Transverse colon (tissue), 4 donors: ENCODE data around the gene MEIKIN. TPM values are rescaled to one million over a fixed set of nuclear protein-coding genes. Genes with fewer than 3 reads are reported as not detected.
"Not testable (repeated sequence)": the region's sequence is repeated elsewhere in the genome, so short reads cannot be mapped to it uniquely, and the experiment has no call there.

Experiments
- DNase-seq: peaks from one replicate; pipeline ENCODE4 v3.0.0-alpha.2; 2019
- H3K27ac ChIP-seq, 4 donors: fragments of 200-600 bp; sonication (generic); 2 replicates each; pipeline ENCODE4 v1.5.1; 2016 to 2018; ENCODE audit warnings: inconsistent platforms in 4 of 4
- H3K27me3 ChIP-seq: fragments of 200-600 bp; sonication (generic); 2 replicates; pipeline ENCODE4 v1.5.1; 2017; ENCODE audit warnings: inconsistent platforms
- H3K36me3 ChIP-seq, 4 donors: fragments of 200-600 bp; sonication (generic); 2 replicates each; pipeline ENCODE4 v1.5.1; 2017 to 2019; ENCODE audit warnings: inconsistent platforms in 4 of 4
- H3K4me1 ChIP-seq, 4 donors: fragments of 200-600 bp; sonication (generic); 2 replicates each; pipeline ENCODE4 v1.5.1; 2017 to 2020; ENCODE audit warnings: inconsistent platforms in 4 of 4
- H3K4me3 ChIP-seq, 4 donors: fragments of 200-600 bp; sonication (generic); 1 replicate in 1 of 4; 2 replicates in 3 of 4; pipeline versions ENCODE4 v1.5.1 to v1.6.1; 2017 to 2019; ENCODE audit warnings: inconsistent platforms in 4 of 4
- H3K9me3 ChIP-seq, 2 donors: fragments of 200-600 bp; sonication (generic); 2 replicates each; pipeline ENCODE4 v1.5.1; 2017 to 2019; ENCODE audit warnings: inconsistent platforms in 2 of 2
- CTCF ChIP-seq, 5 experiments: fragments of 200-600 bp in 3 of 5; fragments of 450-650 bp in 2 of 5; sonication (generic) in 3 of 5; IDR thresholded peaks; 1 replicate in 2 of 5; 2 replicates in 3 of 5; pipeline ENCODE4 v1.5.1; 2016 to 2017; ENCODE audit warnings: antibody characterized with exemption in 5 of 5, inconsistent platforms in 3 of 5, mild to moderate bottlenecking in 2 of 5, moderate library complexity in 1 of 5
- EP300 ChIP-seq: sonication (generic); formaldehyde crosslinking; IDR thresholded peaks from one replicate; pipeline ENCODE4 v1.6.1; 2017; ENCODE audit warnings: antibody characterized with exemption, low read depth
- POLR2A ChIP-seq: fragments of 450-650 bp; IDR thresholded peaks from one replicate; pipeline ENCODE4 v1.6.1; 2016; ENCODE audit warnings: antibody characterized with exemption, mild to moderate bottlenecking, moderate library complexity
- POLR2AphosphoS5 ChIP-seq, 3 donors: sonication (generic); formaldehyde crosslinking; IDR thresholded peaks; one replicate each; pipeline ENCODE4 v1.6.1; 2016; ENCODE audit warnings: antibody characterized with exemption in 3 of 3
- WGBS, 2 donors: methylation state at CpG; one replicate each; pipeline ENCODE4 v1.1.5; 2018; ENCODE audit warnings: low coverage in 1 of 2; 5-methylcytosine and 5-hydroxymethylcytosine counted together
- in situ Hi-C, 4 donors: fragments of 200-750 bp; cut with MboI; loops; one replicate each; pipeline versions ENCODE4 v1.15.0 to v1.15.1; 2017; ENCODE audit warnings: low sequenced_read_pairs in 3 of 4, low pct_ligation_motif_present in 1 of 4, low pct_unique_long_range_greater_than_20kb in 1 of 4
- intact Hi-C: fragments of 100-400 bp; cut with DNase I; formaldehyde crosslinking; loops from one replicate; pipeline ENCODE4 v1.15.1; 2023; ENCODE audit warnings: low total_unique reads
- total RNA-seq, 4 donors: library from RNA; depleted of rRNA; stranded (reverse); fragments of >200 nt; gene quantifications; one replicate each; pipeline ENCODE4 v1.1.0, GENCODE V29; 2016

MEIKIN gene
- total RNA-seq, 4 donors from 2014 or later: not detected

DNA sequence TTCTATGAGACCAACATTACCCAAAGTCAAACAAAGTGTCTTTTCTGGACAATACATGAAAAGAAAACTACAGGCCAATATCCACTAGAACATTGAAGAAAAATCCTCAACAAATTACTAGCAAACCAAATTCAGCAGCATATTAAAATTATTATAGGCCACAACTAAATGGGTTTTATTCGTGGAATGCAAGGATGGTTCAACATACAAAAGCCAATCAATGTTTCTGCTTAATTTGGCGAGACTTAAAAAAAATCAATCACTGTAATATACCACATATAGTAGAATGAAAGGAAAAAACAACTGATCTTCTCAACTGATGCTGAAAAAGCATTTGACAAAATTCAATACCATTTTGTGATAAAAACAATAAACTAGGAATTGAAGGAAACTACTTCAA, 96.8 kb downstream of the MEIKIN start:
- in situ Hi-C loops (no loop called here), intact Hi-C loops (no loop called here)
- H3K27me3 ChIP-seq: no peaks in the 10 kb centered on the region
- no peak for DNase-seq
- peaks cover 20 to 24% of the 10 kb centered on the region in 2 donors for H3K9me3 ChIP-seq
- H3K4me1 ChIP-seq: no peaks in the 10 kb centered on the region
- H3K4me3 ChIP-seq: no peak overlapping the region
- TF ChIP-seq CTCF (IDR thresholded peaks at IDR 0.05) (no peak), POLR2A (no peak), POLR2AphosphoS5 (IDR thresholded peaks at IDR 0.05) (no peak), EP300 (no peak)
- no peaks in the 10 kb centered on the region for H3K36me3 ChIP-seq
- 58 to 77% methylated on average over 2 of the region's 2 CpGs for WGBS, 2 donors
- no peak overlapping the region for H3K27ac ChIP-seq

GRCh38 chr5:131846536-131846935, 98.9 kb downstream of the MEIKIN start:
- 13 to 58% methylated on average over 1 of the region's 1 CpG for WGBS, 2 donors

GRCh38 chr5:131845828-131846227, 99.6 kb downstream of the MEIKIN start:
- H3K9me3 ChIP-seq: peaks cover 24 to 26% of the 10 kb centered on the region in 2 donors
- no peaks in the 10 kb centered on the region for H3K36me3 ChIP-seq
- DNase-seq: no peak
- no peaks in the 10 kb centered on the region for H3K27me3 ChIP-seq
- in situ Hi-C loops: no loop called here
- H3K4me3 ChIP-seq: no peak overlapping the region
- TF ChIP-seq POLR2A (no peak), POLR2AphosphoS5 (IDR thresholded peaks at IDR 0.05) (no peak), CTCF (IDR thresholded peaks at IDR 0.05) (no peak), EP300 (no peak)
- intact Hi-C loops: no loop called here
- no peaks in the 10 kb centered on the region for H3K4me1 ChIP-seq
- no peak overlapping the region for H3K27ac ChIP-seq

More at GRCh38 chr5:131846536-131846935, 98.9 kb downstream of the MEIKIN start:
- Histone ChIP-seq H3K36me3 (no peaks in the 10 kb centered on the region), H3K4me3 (no peak overlapping the region), H3K4me1 (no peaks in the 10 kb centered on the region), H3K27ac (no peak overlapping the region), H3K9me3 (peaks cover 24 to 26% of the 10 kb centered on the region in 2 donors), H3K27me3 (no peaks in the 10 kb centered on the region)
- intact Hi-C loops: no loop called here
- in situ Hi-C loops: no loop called here
- TF ChIP-seq POLR2AphosphoS5 (IDR thresholded peaks at IDR 0.05) (no peak), CTCF (IDR thresholded peaks at IDR 0.05) (no peak), POLR2A (no peak)
- DNase-seq: no peak

DNA sequence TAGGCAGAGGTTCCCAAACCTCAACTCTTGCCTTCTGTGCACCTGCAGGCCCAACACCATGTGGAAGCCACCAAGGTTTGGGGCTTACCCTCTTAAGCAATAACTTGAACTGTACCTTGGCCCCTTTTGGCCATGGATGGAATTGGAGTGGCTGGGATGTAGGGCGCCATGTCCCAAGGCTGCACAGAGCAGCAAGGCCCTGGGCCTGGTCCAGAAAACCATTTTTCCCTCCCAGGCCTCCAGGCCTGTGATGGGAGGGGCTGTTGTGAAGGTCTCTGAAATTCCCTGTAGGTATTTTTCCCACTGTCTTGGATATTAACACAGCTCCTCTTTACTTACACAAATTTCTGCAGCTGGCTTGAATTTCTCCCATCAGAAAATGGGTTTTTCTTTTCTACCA, 102.5 kb downstream of the MEIKIN start:
- in situ Hi-C loops: not testable (repeated sequence)

DNA sequence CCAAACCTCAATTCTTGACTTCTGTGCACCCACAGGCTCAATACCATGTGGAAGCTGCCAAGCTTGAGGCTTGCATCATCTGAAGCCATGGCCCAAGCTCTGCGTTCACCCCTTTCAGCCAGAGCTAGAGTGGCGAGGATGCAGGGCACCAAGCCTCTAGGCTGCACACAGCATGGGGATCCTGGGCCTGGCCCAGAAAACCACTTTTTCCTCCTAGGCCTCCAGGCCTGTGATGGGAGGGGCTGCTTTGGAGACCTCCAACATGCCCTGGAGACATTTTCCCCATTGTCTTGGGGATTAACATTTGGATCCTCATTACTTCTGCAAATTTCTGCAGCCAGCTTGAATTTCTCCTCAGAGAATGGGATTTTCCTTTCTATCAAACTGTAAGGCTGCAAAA, 112.8 kb downstream of the MEIKIN start:
- in situ Hi-C loops, H3K9me3 ChIP-seq, H3K27me3 ChIP-seq, H3K4me1 ChIP-seq, H3K27ac ChIP-seq, H3K4me3 ChIP-seq, H3K36me3 ChIP-seq, intact Hi-C loops, DNase-seq: not testable (repeated sequence)
- 100% methylated on average over 2 of the region's 2 CpGs; no CpG with 5 or more reads in 1 of the 2 donors for WGBS, 2 donors

More for the DNA sequence above, 102.5 kb downstream of the MEIKIN start:
- H3K4me1 ChIP-seq, H3K4me3 ChIP-seq, H3K27me3 ChIP-seq, H3K27ac ChIP-seq, DNase-seq, H3K36me3 ChIP-seq, intact Hi-C loops: not testable (repeated sequence)
- peaks cover 12 to 15% of the 10 kb centered on the region in 2 donors for H3K9me3 ChIP-seq
- WGBS, 2 donors: 93% methylated on average over 1 of the region's 1 CpG; no CpG with 5 or more reads in 1 of the 2 donors
